Measurements from ENCODE around the gene CINP. TPM values are rescaled to one million over a fixed set of nuclear protein-coding genes. Genes with fewer than 3 reads are reported as not detected.
"Not testable (repeated sequence)": the region's sequence is repeated elsewhere in the genome, so short reads cannot be mapped to it uniquely, and the experiment has no call there.

The CINP gene
- total and polyA plus RNA-seq, 4 donors = 25.1 to 34.6 (median 30.2) TPM

DNA sequence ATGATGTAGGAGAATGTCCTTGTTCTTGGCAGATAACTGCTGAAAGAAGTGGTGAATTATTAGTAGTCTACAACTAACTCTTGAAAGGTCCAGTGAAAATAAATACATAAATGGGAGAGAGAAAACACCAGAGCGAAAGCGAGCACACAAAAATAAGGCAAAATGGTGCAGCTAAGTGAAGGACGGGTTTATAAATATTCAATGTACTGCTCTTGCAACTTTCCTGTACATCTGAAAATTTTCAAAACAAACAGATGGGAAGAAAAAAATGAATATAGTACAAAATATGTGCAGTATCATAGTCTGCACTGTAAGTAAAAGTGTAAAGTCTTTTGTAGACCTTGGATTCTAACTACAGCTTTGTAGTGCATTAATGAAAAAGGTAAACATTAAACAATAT is 59.0 kb downstream of the CINP start:
- H3K9ac ChIP-seq (ENCODE audit: low read depth in 1 of 2, low read length in 2 of 2) = no peak overlapping the region
- H3K27me3 ChIP-seq (ENCODE audit: control insufficient read depth in 4 of 4, insufficient read depth in 4 of 4, low read length in 3 of 4) = no peaks in the 10 kb centered on the region
- no peak for TF ChIP-seq MAX (IDR thresholded peaks at IDR 0.05)
- TF ChIP-seq, protein P1, sequence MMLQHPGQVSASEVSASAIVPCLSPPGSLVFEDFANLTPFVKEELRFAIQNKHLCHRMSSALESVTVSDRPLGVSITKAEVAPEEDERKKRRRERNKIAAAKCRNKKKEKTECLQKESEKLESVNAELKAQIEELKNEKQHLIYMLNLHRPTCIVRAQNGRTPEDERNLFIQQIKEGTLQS (IDR thresholded peaks at IDR 0.05) = no peak
- TF ChIP-seq, protein P2, sequence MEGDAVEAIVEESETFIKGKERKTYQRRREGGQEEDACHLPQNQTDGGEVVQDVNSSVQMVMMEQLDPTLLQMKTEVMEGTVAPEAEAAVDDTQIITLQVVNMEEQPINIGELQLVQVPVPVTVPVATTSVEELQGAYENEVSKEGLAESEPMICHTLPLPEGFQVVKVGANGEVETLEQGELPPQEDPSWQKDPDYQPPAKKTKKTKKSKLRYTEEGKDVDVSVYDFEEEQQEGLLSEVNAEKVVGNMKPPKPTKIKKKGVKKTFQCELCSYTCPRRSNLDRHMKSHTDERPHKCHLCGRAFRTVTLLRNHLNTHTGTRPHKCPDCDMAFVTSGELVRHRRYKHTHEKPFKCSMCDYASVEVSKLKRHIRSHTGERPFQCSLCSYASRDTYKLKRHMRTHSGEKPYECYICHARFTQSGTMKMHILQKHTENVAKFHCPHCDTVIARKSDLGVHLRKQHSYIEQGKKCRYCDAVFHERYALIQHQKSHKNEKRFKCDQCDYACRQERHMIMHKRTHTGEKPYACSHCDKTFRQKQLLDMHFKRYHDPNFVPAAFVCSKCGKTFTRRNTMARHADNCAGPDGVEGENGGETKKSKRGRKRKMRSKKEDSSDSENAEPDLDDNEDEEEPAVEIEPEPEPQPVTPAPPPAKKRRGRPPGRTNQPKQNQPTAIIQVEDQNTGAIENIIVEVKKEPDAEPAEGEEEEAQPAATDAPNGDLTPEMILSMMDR (IDR thresholded peaks at IDR 0.05; ENCODE audit: low read depth, low read length, missing input control) = no peak
- H3K4me3 ChIP-seq (ENCODE audit: low read depth in 1 of 3, low read length in 3 of 3) = no peak overlapping the region
- no peak overlapping the region for H3K27ac ChIP-seq (ENCODE audit: low read depth in 1 of 2, low read length in 2 of 2)
- H3K4me1 ChIP-seq (ENCODE audit: control insufficient read depth in 4 of 4, insufficient read depth in 4 of 4, low read length in 3 of 4) = peaks cover 0 to 6% (median 4%) of the 10 kb centered on the region in 4 donors
- no peaks in the 10 kb centered on the region for H3K9me3 ChIP-seq (ENCODE audit: control insufficient read depth in 4 of 4, low read length in 3 of 4)
- 97% methylated on average over 3 of the region's 3 CpGs for WGBS
- no peak for DNase-seq (ENCODE audit: low spot score)
- H3K36me3 ChIP-seq (ENCODE audit: control insufficient read depth in 4 of 4, insufficient read depth in 3 of 4, low read depth in 1 of 4, low read length in 3 of 4) = no peaks in the 10 kb centered on the region

DNA sequence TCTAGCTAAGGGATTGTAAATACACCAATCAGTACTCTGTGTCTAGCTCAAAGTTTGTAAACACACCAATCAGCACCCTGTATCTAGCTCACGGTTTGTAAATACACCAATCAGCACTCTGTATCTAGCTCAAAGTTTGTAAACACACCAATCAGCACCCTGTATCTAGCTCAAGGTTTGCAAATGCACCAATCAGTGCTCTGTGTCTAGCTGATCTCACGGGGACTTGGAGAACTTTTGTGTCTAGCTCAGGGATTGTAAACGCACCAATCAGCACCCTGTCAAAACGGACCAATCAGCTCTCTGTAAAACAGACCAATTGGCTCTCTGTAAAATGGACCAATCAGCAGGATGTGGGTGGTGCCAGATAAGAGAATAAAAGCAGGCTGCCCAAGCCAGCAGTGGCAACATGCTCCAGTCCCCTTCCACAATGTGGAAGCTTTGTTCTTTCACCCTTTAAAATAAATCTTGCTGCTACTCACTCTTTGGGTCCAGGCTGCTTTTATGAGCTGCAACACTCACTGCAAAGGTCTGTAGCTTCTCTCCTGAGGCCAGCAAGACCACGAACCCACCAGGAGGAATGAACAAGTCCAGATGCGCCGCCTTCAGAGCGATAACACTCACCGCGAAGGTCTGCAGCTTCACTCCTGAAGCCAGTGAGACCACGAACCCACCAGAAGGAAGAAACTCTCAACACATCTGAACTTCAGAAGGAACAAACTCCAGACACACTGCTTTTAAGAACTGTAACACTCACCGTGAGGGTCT is 64.2 kb downstream of the CINP start:
- not testable (repeated sequence) for H3K4me3 ChIP-seq (ENCODE audit: low read depth in 1 of 3, low read length in 3 of 3); DNase-seq (ENCODE audit: low spot score); H3K4me1 ChIP-seq (ENCODE audit: control insufficient read depth in 4 of 4, insufficient read depth in 4 of 4, low read length in 3 of 4); H3K36me3 ChIP-seq (ENCODE audit: control insufficient read depth in 4 of 4, insufficient read depth in 3 of 4, low read depth in 1 of 4, low read length in 3 of 4); H3K27ac ChIP-seq (ENCODE audit: low read depth in 1 of 2, low read length in 2 of 2); H3K9ac ChIP-seq (ENCODE audit: low read depth in 1 of 2, low read length in 2 of 2); H3K9me3 ChIP-seq (ENCODE audit: control insufficient read depth in 4 of 4, low read length in 3 of 4); H3K27me3 ChIP-seq (ENCODE audit: control insufficient read depth in 4 of 4, insufficient read depth in 4 of 4, low read length in 3 of 4)
- 93% methylated on average over 12 of the region's 12 CpGs for WGBS

Other genes with a start within 250 kb of the CINP start
- gene WDR20, start 223.0 kb downstream of the CINP start, total RNA-seq = 10 to 100 TPM; 15.3 to 18.5 TPM
- 1 to 10 TPM; 6.5 to 6.8 TPM for gene WDR20, start 223.0 kb downstream of the CINP start, polyA plus RNA-seq
- 1 to 10 TPM; 2.4 to 6.4 TPM for gene MOK, start 57.7 kb downstream of the CINP start, total RNA-seq
- 1 to 10 TPM; 2.8 to 2.9 TPM for gene MOK, start 57.7 kb downstream of the CINP start, polyA plus RNA-seq
- gene ZNF839, start 43.1 kb downstream of the CINP start, total RNA-seq = 1 to 10 TPM; 5.3 to 5.6 TPM
- gene ZNF839, start 43.1 kb downstream of the CINP start, polyA plus RNA-seq = 1 to 10 TPM; 3.1 to 3.3 TPM
- gene TECPR2, start 51 bp upstream of the CINP start, total RNA-seq = 10 to 100 TPM in 1 of 2 donors, 1 to 10 TPM in 1; 6.3 to 12.6 TPM
- gene TECPR2, start 51 bp upstream of the CINP start, polyA plus RNA-seq = 1 to 10 TPM; 2.0 to 4.1 TPM
- 10 to 100 TPM; 11.5 to 67.5 TPM for gene ANKRD9, start 146.9 kb upstream of the CINP start, total RNA-seq
- 1 to 10 TPM; 1.5 to 3.6 TPM for gene ANKRD9, start 146.9 kb upstream of the CINP start, polyA plus RNA-seq
- 10 to 100 TPM in 1 of 2 donors, 1 to 10 TPM in 1; 6.9 to 17.0 TPM for gene RCOR1, start 229.8 kb upstream of the CINP start, total RNA-seq
- gene RCOR1, start 229.8 kb upstream of the CINP start, polyA plus RNA-seq = 1 to 10 TPM; 4.2 to 4.6 TPM

All from liver (tissue), 9 donors.